HG03469 (cell line): ENCODE measurements around the gene TNS1.
"Not testable (repeated sequence)": the region's sequence is repeated elsewhere in the genome, so short reads cannot be mapped to it uniquely, and the experiment has no call there.

Experiments used
- ATAC-seq: cut with Tn5 transposase; IDR thresholded peaks from one replicate; pipeline ENCODE4 v1.9.1; 2021; ENCODE audit warnings: mild to moderate bottlenecking, moderate library complexity, moderate number of reproducible peaks; ENCODE audit not compliant: unreplicated experiment

The TNS1 gene

DNA sequence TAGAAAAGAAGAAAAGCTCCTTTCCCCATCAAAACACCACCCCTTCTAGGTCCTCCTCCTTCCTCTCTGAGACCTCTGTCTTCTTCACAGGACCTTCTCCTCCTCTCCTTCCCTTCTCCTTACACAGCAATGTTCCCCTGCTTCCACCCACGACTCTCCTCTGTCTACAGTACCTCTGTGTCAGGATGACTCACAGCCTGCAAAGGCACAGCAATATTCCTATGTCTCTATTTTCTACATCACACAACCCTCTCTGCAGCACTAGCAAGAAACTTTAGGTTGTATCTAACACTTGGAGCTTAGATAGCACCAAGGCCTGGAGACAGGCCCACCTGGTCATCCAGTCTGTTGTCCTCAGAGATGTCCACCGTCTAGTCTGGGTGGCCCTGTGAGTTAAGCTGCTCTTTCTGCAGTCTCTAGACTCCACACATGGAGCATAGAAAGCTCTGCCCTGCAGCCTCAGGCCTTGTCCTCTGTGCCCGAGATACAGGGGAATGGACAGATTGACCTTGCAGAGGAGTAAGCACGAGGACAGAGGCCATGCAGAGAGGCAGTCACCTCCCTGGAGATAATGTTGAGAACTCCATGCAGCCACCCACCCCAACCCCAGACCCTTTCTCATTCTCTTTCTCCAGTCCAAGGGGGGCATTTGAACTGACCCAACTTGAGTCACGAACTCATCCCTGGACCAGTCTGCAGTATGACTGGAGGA is 212.0 kb downstream of the TNS1 start:
- no peak for ATAC-seq

DNA sequence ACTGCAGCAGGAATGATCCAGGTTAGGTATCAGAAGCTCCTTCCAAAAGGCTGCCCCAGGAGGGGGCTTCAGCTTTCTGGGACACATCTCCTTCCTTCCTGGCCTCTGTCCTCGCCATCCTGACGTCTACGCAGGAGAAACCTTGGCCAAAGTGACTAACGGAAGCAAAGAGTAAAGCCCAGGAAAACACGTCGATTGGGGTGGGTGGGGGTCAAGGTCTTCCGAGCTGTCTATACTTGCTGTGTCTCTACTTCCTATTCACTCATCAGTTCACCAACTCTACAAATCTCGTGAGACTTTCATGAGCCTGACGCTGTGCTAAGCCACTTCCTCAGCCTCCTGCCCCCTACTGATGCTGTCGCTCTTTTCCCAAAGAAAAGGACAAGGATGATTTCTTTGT is 212.6 kb downstream of the TNS1 start:
- ATAC-seq: no peak

DNA sequence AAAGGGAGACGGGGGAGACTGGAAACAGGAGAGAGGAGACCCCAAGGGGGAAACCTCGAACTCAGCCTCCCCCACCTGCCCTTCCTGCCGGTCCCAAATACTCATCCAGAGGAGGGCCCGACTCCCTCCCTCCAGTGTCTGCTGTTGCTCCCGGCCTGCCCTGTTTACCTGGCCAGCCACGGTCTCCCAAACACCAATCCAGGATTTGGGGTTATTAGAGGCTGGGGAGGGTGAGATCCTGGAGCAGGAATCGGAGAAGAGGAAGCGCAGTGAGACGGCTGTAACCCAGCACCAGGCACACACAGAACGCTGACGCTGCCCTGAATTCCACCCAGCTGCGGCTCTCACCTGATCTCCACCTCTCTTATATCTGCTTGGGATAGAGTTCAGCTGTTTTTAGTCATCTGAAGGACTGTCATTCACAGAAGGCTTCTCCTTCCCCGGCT is 213.0 kb downstream of the TNS1 start:
- no peak for ATAC-seq

DNA sequence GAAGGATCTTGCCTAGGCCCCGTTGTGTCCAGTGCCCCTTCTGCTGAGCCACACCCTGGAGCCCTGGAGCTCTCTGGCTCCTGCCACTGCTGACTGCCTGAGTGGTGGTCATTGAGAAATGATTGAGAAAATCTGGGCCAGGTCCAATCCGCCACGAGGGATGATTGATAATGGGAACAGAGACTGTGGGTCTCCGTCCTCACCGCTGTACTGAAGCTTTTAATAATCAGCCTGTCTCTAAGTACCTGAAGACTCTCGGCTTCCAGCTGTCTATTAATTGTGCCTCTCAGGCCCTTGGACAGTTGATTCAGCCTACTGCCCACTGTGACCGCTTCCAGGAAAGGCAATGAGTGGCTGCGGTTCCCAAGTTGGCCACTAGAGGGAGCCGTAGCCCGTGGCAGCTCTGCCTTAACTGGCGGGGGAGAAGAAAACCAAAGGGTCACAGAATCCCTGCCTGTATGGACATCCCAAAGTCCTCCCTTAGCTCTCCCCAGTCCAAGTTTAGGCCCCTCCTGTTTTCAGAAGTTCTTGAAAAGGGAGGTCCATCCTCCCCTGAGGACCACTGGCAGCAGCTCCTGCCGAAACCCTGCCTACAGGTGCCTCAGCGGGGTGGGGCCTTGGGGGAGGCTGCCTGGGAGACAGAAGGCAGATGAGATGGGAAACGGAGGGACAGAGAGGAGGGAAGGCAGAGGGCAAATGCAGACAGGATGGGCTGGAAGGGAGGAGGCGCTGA is 213.6 kb downstream of the TNS1 start:
- no peak for ATAC-seq

DNA sequence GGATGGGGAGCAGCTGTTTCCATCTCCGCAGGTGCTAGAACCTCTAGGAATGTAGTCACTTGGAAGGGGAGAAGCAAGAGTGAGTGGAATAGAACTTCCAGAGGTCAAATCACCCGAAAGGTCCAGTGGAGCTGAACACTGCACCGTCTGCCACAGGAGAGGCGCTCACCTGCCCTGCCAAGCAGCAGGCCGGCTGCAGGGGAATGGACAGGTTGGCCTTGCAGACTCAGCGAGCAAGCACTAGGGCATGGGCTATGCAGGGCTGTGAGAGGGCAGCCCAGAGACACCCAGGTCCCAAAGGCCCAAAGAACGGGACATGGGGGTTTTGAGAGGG is 214.2 kb downstream of the TNS1 start:
- no peak for ATAC-seq

DNA sequence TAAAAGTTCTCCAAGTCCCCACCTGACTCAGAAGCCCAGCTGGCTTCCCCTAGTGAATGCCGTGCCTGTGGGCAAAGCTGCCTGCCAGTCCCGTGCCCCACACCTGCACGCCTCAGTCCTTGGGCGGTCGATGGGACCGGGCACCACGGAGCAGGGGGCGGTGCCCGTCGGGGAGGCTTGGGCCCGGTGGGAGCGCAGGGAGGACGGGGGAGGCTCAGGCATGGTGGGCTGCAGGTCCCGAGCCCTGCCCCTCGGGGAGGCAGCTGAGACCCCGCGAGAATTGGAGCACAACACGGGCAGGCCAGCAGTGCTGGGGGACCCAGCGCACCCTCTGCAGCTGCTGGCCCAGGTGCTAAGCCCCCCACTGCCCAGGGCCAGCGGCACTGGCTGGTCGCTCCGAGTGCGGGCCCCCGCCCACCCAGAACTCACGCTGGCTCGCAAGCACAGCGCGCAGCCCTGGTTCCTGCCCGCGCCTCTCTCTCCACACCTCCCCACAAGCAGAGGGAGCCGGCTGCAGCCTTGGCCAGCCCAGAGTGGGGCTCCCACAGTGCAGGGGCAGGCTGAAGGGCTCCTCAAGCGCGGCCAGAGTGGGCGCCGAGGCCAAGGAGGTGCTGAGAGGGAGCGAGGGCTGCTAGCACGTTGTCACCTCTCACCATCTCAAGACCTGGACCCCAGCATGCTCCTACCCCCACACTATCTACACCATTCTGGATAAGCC is 215.5 kb downstream of the TNS1 start:
- no peak for ATAC-seq

DNA sequence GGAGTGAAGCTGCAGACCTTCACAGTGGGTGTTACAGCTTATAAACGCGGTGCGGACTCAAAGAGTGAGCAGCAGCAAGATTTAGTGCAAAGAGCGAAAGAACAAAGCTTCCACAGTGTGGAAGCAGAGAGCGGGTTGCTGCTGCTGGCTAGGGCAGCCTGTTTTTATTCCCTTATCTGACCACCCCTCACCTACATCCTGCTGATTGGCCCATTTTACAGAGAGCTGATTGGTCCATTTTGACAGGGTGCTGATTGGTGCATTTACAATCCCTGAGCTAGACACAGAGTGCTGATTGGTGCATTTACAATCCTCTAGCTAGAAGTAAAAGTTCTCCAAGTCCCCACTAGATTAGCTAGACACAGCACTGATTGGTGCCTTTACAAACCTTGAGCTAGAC is 216.2 kb downstream of the TNS1 start:
- not testable (repeated sequence) for ATAC-seq

DNA sequence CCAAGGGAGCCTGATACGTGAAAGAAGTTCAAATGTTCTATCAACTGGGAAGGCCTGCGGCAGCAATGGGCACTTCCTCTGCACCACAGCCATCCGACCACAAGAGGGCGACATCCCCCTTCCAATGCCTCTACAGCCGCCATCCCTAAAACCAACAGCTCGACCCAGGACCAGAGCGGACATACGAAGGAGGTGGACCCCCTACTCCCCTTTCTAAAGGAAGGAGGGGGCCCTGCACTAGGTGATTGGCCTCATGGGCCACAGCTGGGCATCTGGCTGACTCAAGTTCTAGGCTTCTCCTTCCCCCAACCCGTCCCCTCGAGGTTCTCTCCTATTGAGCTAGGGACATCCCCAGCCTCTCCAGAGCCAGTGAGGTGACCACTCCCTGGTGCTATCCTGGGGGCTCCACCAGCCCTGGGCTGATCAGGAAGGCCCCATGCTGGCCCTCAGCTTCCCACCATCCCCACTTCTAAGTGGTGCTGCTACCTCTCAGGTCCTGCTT is 217.2 kb downstream of the TNS1 start:
- no peak for ATAC-seq

DNA sequence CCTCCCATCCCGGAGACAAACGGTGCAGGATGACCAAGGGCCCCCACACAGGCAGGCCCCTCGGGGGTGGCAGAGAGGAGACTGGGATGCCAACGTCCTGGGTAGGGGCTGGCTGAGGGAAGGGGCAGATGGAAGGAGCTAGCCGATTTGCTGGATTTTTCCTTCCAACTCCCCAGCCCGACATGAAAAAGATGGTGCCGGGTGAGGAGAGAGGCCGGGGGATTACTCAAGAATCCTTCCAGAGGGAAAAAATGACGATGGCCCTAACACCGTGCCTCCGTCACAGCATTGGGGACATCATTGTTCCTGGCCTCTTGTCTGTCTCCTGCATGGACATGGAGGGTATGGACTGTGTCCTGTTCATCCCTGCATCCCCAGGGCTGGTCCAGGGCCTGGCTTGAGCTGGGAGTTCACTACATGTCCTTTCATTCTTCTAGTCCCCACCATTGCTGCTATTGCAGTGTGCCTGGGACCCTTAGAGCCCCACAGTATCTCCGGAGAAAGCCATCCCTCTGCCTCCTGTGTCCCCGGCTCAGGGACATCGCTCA is 217.7 kb downstream of the TNS1 start:
- no peak for ATAC-seq

DNA sequence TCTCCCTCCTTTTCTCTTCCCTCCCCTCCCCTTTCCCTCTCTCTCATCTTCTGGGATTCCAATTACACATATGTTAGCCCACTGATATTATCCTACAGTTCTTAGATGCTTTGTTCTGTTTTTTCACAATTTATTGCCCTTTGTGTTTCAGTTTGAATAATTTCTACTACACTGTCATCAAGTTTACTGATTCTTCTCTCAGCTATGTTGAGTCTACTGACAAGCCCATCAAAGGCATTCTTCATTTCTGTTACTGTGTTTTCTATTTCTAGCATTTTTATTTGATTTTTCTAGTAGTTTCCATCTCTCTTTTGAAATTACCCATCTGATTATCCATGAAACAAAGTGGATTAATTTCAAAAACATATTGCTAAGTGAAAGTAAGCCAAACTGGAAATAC is 219.6 kb downstream of the TNS1 start:
- ATAC-seq: no peak

DNA sequence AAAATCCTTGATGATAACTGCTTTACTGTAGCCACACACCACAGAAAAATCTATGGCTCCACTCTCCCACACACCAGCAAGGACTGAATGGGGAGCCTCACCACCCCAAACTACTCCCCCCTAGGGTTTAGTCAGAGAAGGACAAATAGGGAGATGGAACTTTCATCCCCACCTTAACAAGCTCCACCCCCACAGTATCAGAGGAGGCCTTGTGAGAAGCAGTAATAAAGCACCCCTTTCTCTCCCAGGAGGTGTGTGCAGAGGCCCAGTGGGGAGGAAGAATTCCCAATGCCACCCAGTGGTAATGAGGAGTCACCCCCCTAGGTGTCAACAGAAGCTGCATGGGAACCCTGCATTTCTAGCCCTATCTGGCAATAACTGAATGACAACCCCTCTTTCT is 224.9 kb downstream of the TNS1 start:
- no peak for ATAC-seq

DNA sequence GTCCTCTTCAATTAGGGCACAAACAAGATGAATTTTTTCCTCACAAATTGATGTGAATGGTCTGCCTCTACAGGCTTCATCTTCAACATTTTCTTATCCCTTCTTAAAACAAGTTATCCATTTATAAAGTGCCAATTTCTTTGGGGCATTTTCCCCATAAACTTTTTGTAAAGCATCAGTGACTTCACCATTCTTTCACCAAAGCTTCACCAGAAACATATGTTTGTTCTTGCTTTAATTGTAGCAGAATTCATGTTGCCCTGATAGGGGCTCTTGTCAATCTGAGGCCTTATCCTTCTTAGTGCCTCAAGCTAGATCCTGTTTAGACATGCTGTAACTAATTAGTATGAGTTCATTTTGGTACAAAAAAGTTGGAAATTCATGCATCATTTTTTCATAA is 226.2 kb downstream of the TNS1 start:
- no peak for ATAC-seq

DNA sequence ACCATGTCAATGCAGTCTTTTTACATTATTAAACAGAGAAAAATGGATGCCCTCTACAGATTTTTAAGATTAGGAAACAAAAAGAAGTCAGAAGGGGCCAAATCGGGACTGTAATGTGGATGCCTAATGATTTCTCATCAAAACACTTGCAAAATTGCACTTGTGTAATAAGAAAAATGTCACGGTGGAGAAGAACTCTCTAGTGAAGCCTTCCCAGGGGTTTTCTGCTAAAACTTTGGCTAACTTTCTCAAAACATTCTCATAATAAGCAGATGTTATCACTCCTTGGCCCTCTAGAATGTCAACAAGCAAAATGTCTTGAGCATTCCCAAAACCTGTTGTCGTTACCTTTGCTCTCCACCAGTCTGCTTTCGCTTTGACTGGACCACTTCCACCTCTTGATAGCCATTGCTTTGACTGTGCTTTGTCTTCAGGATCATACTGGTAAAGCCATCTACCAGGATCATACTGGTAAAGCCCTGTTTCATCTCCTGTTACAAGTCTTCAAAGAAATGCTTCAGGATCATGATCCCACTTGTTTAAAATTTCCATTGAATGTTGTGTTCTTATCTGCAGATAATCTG is 226.8 kb downstream of the TNS1 start:
- ATAC-seq: no peak

DNA sequence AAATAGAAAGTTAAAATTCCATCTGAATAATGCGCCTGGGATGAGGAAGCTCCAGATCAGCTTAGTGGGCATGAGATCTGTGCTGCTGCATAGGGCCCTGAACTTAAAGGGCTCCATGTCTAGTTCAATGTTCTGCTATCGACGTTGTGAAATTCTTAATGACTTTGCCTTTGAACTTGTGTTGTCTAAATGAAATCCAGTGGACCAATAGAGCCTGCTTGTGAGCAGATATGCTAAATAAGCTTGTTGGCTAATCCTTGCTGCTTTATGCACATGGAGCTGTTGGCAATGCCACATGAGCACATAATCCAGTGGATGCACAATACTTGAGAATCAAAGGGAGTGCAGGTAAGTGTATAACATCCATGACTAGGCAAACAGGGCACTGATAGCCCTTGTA is 228.6 kb downstream of the TNS1 start:
- no peak for ATAC-seq

DNA sequence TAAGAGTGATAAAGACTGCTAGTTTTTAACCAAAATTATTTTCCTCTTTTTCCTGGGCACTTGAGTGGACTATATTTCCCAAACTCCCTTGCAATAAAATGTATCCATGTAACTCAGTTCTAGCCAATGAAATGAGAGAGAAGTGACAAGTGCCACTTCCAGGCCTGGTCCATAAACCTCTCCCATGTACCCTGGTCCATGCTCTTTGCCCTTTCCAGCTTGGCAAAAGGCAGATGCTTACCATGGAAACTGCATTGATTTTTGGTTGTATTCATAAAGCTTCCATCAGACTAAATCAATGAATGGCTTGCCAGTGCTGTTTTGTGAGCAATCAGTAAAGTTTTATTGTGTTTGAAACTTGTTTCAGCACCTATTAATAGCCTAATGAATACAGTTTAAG is 229.3 kb downstream of the TNS1 start:
- ATAC-seq: no peak

DNA sequence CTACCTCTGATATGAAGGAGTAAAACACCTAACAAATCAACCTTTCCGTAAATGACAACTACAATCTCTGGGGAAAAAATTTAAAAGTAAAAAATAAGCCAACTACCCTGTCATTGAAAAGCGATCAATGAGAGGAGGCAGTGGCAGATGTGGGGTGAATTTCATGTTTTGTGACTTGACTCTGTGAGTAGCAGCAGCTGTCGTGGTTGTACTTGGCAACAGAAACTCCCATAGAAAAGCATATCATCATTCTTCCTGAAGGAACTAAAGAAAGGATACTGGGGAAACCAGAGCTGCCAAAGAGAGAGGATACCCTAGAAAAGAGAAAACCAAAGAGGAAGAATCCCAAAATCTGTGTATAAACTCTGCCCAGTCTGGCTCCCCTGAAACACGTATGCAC is 236.4 kb downstream of the TNS1 start:
- ATAC-seq: no peak

DNA sequence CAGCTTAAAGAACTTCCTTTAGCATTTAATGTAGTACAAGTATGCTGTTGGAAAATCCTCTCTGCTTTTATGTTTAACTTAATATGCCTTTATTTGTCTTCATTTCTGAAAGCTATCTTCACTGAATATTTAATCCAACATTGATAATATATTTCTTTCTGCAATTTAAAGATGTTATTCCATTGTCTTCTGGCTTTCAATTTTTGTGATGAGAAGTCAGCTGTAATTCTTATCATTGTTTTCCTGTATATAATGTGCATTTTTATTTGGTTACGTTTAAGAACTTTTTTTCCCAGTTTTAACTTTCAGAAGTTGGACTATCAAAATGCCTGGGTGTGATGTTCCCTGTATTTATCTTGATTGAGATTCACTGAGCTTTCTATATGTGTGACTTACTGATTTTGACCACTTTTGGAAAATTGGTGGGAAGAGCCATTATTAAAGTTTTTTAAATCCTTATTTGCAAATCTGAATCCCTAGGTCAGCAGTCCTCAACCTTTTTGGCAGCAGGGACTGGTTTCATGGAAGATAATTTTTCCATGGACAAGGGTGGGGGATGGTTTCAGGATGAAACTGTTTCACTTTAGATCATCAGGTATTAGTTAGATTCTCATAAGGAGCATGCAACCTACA is 241.0 kb downstream of the TNS1 start:
- ATAC-seq: no peak

DNA sequence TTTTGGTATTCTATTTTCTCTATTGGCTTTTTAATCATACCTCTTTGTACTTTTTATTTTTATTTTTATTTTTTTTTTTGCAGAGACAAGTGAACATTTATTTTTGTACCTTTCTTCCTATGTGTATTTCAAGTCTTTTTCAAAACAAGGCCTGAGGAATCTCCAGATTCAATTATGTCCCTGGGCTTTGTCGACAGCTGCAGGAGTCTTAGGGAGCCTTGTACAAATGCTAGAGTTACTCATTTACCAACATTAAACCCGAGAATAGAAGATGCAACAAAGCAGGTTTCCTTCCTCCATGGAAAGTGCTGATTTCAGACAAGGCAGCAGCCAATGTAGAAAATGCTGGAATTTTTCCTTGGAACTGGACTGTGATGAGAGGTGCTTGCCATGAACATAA is 242.8 kb downstream of the TNS1 start:
- ATAC-seq: no peak

DNA sequence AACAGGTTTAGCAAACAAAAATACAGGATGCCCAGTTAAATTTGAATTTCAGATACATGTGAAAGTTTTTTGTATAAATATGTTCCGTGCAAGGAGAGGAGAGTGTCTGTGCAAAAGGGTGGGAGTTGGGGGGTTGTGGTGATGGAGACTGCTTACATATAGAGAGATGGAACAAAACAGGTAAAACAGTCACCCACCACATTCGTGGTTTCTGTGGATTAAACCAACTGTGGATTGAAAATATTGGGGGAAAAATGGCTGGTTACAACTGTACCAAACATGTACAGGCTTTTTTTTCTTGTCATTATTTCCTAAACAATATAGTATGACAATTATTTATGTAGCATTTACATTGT is 245.7 kb downstream of the TNS1 start:
- no peak for ATAC-seq

DNA sequence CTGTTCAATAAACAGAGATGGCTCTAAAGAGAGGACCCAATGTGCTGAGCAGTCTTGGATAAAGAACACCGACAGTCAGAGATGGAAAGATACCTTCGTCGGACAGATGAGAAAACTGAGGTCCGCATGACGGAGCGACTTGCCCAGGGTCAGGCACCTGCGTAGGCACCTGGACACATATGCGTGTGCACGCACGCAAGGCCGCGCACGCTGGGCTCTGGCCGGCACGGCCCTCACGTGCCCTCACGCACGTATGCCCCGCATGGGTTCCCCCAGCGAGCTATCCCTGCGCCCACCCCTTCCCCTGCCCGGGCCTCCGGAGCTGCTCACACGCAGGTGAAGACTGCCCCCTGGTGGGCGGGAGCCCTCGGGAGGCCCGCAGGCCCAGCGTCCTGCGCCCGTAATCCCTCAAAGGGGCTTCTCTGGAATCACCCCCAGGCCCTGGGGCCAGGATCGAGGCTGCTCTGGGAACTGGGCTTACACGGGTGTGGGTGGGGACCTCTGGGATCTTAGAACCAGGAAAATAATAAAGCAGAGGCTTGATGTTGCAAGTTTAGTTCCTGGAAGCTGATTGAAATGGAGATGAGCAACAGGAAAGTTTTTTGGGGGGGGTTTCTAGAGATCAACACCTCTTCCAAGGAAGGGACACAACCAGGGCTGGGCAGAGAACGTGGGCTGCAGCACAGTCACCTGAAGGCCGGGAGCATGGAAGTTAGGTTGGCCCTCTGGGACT is 246.3 kb downstream of the TNS1 start:
- ATAC-seq: no peak
